ENCODE measurements around the gene PCDH12.
A peak's percentile ranks its signal among the peaks of the same experiment; 100 is the strongest.
"Not testable (repeated sequence)": the region's sequence is repeated elsewhere in the genome, so short reads cannot be mapped to it uniquely, and the experiment has no call there.

The PCDH12 gene

DNA sequence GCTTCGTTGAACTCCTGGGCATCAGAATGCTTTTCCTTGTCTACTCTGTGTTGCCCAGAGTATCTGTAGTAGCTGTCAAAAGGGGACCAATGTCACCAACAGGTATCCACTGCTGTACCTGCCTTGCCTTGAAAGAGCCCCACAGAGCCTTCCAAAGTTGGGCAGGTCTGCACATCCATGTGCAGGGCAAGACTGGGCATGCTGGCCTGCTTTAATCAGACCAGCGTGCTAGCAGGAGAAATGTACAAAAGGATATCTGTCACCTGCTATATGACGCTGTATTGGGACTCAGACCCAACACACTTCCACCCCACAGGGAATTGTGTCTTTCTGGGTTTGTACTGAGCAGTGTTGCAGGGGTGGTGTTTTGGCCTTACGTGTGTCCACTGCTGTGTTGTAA is 22.5 kb downstream of the PCDH12 start:
- no peak for FAIRE-seq

DNA sequence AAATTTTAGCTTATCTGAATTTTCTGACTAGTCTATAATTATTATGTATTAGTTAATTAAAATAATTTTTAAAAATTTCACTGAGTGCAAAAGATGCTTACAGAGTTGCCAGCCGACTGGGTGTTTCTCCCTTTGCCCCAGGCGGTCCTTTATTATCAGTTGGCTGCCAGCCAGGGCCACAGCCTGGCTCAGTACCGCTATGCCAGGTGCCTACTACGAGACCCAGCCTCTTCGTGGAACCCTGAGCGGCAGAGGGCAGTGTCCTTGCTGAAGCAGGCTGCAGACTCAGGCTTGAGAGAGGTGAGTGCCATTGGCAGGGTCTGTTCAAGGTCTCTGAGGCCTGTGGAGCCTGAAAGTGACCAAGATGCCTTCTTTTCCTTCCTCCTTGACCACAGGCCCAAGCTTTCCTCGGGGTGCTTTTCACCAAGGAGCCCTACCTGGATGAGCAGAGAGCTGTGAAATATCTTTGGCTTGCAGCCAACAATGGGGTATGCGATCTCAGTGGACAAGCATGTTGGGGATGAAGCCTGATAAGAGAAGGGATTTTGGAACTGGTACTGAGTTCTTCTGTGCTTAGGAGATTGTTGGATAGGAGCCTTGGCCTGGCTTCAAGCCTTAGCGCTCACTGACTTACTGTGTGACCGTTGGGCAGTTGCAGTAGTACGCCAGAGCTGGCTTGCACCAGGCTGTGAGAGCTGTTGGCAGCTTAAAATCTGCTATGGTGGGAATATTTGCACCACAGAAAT is 23.7 kb downstream of the PCDH12 start:
- FAIRE-seq, result no peak

DNA sequence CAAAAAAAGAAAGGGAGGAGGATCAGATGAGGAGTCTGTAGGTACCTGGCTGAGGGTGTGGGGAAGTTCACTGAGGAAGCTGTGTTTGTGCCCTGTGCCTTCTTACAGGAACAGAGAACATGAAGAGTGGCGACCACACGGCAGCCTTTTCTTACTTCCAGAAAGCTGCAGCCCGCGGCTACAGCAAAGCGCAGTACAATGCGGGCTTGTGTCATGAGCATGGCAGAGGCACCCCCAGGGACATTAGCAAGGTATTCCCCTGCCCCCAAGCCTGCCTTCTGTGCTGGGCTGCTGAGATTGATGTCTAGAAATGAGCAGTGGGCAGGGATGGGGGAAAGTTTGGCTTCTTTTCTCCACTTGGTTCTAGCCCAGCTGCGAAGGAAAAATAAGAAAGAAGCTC is 24.9 kb downstream of the PCDH12 start:
- FAIRE-seq, result no peak

DNA sequence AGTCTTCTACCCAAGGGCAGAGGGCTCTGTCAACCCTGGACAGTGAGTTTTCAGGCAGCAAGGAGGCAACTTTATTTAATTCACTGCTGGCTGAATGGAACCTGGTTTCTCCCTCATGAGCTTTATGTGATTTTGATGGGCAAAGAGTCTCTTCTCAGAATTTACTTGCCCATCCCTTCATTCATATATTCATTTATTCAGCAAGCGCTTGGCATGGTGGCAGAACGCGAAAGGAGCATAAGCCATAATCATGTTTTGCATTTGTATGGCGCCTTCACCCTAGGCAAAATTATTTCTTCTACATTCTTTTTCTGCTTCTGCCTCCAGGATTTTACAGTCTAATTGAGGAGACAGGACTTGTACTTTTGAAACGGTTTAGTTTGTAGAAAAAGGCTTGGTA is 26.3 kb downstream of the PCDH12 start:
- no peak for FAIRE-seq

DNA sequence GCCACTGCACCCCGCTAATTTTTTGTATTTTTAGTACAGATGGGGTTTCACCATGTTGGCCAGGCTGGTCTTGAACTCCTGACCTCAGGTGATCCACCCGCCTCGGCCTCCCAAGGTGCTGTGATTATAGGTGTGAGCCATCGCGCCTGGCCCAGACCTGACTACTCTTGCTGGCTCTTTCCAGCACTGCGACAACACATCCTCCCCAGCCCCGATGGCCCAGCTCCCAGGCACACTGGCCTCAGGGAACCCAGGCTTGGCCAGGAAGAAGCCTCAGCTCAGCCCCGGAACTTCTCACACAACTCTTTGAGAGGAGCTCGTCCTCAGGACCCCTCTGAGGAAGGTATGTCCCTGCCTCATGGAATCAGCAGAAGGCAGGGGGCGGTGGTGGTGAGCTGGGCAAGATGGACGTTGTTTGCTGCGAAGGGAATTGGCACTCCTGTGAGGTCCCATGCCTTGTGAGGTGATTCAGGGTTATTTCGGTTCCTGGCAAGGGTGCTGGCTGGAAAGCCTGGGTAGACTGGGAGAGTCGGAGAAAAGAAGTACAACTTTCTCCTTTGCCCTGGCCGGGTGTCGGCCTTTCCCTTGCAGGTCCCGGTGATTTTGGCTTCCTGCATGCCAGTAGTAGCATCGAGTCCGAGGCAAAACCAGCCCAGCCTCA is 28.5 kb downstream of the PCDH12 start:
- FAIRE-seq, result no peak

DNA sequence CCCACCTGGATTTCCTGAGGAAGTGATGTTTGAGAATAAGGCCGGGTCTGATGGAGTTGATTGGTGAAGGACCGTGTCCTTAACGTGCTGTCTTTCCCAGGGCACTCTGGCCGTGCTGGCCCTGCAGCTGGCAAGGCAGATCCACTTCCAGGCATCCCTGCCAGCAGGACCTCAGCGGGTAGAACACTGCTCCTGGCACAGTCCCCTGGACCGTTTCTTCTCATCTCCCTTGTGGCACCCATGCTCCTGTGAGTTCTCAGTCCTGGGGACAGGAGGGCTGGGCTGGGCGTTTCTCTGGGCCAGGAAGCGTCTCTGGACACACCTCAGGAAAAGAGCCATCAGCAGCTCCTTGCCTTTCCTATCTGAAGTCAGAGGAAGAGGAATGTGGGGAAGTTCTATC is 30.0 kb downstream of the PCDH12 start:
- FAIRE-seq, result no peak

DNA sequence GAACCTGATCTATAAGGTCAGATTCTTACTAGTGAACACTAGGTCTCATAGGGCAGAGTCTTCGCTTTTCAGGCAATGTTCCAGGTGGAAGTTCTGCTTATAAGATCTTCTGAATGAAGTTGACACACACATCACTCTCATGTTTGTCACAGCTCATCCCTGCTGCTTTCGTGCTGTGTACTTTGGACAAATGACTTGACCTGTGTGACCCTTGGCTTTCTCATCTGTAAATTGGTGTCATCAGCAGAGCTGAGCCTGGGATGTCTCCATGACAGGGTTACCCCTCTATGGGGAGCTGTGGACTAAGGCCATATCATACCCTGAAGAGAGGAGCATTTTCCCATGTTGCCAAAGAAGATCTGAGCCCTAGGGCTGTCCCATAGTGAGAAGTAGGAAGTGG is 31.6 kb downstream of the PCDH12 start:
- no peak for FAIRE-seq

DNA sequence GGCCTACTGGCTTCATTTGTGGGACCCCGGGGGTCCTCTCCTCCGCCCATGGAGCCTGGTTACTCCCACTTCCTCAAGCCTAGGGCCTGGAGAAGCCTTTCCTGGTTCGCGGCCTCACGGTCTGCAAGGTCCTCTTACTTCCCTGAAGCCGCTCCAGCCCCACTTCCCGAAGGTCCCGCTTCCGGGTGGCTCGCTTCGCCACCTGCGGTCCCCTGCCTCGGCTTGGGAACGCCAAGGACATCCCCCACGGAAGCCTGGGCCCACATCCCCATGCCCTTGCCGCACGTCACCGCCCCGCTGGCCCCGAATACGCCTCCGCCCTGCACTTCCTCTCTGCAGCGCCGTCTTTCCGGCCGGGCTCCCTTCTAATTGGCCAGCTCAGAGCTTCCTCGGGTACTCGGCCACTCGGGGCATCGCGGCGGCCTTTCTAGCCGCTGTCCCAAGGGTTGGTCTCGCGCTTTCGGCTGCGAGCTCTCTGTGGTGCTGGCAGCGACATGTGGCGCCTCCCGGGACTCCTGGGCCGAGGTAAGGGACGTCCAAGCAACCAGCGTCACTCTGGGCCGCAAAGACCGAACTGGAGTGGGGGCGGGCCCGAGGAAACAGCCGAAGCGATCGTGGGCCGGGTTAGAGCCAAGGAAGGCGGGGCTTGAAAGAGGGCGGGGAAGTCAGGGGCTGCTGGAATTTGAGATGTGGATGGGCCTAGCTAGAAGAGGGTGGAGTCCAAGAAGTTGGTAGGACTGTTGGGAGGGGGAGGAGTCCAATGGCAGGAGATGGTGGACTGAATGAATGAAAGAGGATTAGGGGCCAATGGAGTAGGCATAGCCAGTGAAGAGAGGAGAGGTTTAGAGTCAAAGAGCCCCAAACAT is 34.3 kb downstream of the PCDH12 start, which contains the start of gene DELE1:
DELE1 (plus strand) TSS at position 424 of the 866 bp plus-strand sequence; CDS start at position 495, 71 bp downstream.
- FAIRE-seq, result peak; percentile 96

DNA sequence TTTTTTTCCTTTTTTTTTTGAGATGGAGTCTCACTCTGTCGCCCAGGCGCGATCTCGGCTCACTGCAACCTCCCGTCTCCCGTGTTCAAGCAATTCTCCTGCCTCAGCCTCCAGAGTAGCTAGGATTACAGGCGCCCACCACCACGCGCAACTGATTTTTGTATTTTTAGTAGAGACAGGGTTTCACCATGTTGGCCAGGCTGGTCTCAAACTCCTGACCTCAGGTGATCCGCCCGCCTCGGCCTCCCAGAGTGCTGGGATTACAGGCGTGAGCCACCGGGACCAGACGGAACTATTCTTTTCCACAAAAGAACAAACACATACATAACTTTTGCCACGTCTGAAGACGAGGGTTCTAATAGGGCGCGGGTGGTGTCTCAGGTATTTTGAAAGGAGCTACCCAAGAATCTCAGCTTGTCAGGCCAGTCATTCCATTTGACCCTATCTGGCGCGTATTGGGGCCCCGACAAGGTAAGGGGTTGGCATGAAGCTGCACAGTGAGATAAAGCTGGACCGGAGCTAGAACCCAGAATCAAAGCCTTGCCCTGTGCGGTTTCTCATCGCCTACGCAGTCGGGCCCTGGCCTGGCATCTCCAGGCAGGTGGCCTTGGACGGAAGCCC is 35.1 kb downstream of the PCDH12 start:
- FAIRE-seq, result not testable (repeated sequence)

DNA sequence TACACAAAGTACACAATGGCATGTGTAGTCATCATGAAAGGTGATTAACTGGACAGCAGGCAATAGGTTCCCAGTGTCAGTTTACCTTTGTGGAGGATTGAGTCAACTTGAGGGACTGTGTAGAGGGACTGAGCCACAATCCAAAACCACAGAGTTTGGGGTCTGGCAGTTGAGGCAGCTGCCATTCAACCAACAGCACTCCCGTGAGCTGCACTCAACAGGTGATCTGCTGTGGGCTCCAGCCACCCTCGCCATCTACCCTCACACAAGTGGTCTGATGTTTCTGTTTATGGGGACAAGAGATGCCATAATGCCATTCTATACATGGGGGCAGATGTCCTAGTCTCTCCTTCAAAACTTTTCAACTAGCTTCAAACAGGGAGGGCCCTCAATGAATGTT is 37.2 kb downstream of the PCDH12 start:
- no peak for FAIRE-seq

DNA sequence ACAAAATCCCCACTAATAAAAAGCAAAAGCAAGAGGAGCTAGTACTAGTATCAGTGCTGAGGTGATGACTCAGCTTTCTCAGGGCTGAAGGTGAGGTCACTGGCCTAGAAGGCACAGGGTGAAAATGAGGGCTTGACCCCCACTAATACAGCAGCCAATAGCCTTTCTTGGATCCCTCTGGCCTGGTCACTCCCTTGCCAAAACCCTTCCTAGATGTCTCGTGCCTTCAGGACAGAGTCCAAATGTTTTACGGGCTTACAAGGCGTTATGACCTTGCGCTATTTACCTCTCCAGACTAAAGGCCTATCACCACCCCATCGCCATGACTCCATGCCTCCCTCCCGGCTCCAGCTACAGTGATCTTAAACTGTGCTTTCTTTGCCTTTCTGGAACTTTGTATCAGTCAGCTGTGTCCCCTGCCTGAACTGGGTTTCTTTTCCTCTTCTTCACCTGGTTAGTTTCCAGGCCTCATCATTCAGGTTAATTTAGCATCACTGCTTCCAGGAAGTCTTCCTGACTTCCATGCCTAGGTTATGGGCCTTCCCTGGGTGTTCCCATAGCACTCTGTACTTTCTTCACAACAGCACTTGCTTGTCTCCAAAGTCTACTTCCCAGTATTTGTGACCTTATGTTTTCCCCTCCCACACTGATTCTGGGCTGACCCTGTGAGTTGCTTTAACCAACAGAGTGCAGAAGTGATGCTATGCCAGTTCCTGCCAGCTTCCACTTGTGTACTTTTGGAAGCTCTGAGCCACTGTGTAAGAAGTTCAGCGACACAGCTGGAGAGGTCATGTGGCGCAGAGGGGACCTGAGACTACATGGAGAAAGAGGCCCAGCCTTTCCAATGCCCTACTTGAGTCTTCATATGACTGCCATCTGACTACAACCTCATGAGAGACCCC is 38.5 kb downstream of the PCDH12 start:
- no peak for FAIRE-seq

DNA sequence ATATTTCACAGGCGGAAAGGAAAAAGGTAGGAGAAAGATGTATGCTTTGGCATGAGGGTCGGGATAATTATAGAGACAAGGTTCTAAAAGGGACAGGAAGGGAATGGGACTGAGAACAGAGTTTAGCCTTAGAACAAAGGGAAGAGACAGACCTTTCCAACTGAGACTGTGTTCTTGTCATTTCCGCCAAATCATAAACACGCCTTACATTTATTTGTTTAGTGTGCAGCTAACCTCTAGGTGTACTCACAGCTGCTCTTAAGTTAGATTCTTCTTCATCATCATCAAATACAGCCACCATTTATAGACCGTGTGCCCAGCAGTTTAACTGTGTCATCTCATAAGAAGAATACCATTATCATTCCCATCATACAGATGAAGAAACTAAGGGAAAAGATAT is 40.2 kb downstream of the PCDH12 start:
- no peak for FAIRE-seq

DNA sequence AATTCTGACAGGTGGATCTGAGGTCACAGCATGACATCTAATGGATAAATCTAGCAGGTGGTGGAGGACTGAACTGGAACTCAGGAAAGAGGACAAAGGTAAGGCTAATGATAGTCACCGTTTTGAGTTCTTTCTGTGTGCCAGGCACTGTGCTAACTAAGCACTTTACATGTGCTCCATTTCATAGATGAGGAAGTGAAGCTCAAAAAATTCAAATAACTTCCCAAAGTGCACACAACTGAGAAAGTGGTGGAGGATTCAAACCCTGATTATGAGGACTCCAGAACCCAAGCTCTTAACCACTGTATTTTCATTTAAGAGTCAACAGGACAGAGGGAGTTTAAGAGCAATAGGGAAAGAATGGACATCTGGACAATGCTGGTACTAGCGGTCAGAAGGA is 41.5 kb downstream of the PCDH12 start:
- FAIRE-seq, result no peak

DNA sequence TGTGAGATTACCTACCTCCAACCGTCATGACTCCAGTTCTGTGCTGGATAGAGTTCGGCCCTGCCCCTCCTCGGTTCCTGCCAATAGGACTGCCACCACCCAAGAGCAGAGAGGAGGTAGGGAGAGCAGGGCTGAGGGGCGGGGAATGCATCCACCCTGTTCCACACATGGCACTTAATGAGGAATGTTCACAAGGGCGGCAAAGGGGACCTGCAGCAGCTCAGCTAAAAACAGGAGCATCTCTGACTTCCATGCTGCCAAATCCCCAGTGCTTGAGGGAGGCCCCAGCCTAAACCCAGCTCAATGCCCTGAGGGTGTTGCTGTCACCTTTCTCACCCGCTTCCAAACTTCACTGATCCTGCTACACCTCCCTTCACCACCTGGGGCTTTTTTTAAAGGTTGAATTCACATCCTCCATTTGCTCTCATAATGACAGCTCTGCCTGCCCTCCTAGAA is 42.1 kb downstream of the PCDH12 start:
- FAIRE-seq, result no peak

DNA sequence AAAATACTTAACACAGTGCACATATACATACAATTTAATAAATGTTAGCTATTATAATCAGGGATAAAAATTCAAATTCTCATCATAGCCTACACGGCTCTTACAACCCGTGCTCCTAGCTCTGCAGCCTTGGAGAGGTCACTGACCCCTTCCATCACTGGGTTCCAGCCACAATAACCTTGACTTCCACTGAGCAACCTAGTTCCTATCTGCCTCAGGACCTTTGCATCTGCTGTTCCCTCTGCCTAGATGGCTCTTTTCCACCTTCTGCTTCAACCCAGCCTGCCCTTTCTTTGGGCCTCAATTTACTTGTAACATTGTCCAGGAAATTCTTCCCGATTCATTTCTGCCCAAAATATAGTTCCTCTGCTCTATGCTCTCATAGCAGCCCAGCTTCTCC is 43.2 kb downstream of the PCDH12 start:
- FAIRE-seq, result no peak

DNA sequence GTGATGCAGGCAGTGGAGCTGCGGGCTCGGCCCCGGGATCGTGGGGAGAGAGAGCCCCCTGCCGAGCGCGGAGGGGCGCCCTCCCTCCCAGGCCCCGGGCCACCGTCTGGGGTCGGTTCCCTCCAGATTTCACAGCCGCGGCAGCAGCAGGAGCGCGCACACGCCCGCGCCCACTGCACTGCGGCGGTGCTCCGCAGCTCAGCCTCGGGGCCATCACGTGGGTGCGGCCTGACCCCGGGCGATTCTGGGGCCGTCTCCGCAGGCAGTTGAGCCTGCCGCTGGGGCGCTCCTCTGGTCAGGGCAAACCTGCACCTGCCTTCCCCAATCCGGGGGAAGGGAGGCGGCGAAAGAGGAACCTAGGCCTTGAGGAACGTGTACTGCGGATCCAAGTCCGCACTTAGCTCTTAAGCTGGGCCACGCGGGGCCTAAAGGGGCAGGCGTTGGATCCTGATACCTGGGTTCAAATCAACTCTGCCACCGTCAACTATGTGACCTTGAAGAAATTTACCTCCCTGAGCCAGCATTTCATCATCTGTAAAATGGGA is 43.7 kb downstream of the PCDH12 start:
- no peak for FAIRE-seq

DNA sequence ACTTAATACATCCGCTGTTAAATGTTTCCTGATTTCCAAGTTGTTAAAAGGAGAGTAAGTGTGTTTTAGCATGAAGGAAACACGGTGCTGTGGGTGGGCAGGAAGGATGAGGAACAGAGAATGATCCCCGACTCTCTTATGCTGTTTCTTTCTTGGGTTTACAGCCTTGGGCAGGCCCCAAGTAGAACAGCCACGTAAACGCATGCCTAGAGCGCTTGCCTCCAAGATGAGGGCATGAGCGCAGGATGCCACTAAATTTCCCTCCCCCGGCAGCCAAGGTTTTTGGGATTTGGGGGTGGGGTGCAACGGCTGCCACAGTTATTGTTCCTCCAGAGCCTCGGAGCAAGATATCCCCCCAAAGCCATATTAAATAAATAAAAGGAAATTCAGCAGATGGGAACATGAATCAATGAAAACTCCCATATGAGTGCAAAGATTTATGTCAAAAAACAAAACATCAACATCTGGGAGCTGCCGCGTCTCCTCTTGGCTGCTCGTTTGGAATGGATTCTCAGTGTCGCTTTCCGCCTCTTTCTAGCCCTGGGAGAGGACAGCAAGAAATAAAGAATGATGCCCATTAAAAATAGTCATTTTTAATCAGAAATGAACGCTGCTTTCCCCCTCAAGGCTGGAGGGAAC is 44.3 kb downstream of the PCDH12 start:
- no peak for FAIRE-seq

DNA sequence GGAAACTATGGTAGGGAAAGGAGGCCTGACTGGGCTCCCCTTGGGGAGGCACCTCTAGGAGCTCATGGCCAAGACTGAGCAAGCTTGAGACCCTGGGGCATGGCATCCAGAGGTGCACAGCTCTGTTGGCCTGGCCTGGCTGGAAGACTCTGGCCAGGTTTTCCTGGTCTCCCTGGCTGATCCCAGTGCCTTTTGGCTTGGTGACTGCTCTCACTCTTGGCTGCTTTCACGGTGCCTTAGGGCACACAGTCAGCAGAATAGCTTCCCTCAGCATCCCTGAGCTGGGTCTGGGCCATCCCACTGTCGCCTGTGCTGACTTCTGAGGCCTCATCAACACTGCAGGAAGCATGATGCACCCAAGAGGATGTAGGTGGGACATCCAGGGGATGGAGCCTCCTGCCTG is 47.7 kb downstream of the PCDH12 start:
- FAIRE-seq, result no peak

DNA sequence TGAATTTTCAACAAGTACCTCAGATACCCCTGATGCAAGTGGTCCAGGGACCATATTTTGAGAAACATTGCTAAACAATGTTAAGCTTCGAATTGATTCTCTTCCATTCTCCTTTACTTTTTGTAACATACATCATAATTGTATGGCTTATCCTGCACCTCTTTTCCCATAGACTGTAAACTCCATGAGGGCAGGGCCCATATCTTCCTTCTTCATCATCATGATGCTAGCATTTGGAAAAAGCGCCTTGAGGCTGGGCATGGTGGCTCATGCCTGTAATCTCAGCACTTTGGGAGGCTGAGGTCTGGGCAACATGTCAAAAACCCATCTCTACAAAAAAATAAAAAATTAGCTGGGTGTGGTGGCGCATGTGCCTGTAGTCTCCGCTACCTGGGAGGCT is 48.8 kb downstream of the PCDH12 start:
- FAIRE-seq, result no peak

DNA sequence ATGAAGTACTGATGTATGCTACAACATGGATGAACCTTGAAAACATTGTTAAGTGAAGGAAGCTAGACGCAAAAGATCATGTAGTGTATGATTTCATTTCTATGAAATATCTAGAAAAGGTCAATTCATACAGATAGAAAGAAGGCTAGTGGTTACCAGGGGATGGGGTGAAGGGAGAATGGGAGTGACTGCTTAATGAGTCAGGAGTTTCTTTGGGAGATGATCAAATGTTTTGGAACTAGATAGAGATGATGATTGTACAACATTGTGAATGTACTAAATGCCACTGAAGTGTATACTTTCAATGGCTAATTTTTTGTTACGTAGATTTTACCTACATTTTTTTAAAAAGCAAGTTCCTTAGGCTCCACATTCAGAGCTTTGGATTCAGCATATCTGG is 49.2 kb downstream of the PCDH12 start:
- FAIRE-seq, result no peak

DNA sequence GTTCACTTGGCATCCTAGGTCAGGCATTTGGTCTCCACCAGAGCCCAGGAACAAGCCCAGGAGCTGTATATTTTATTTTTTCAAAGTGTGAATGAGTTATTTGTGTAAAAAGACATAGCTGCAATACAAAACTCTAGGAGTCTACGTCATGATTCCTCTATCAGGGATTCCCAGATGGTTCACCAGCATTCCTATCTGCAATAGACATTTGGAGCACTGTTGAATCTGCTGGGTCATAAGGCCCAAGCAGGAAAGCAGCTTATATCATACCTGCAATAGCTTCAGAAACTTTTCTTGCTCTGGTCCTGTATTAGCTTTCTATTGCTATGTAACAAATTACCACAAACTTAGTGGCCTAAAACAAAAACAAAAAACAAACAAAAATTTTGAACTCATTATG is 51.0 kb downstream of the PCDH12 start:
- FAIRE-seq, result no peak
